SK-N-MC (cell line): Measurements from ENCODE around the gene CARD9.

Source experiments
- DNase-seq: peaks from one replicate; pipeline ENCODE4 v3.0.0-alpha.2; 2011; ENCODE audit warnings: low read depth, low spot score
- H3K27ac ChIP-seq: fragments of 200-600 bp; sonication (generic); 2 replicates; pipeline ENCODE4 v1.5.1; 2016; ENCODE audit warnings: mixed run types
- H3K36me3 ChIP-seq: fragments of 200-600 bp; sonication (generic); 2 replicates; pipeline ENCODE4 v1.6.1; 2017; ENCODE audit warnings: antibody characterized with exemption, low read length, mixed read lengths; ENCODE audit not compliant: insufficient read depth
- H3K4me3 ChIP-seq: fragments of 200-600 bp; sonication (generic); 2 replicates; pipeline ENCODE4 v1.5.1; 2016
- H3K9ac ChIP-seq: fragments of 200-600 bp; sonication (generic); 2 replicates; pipeline ENCODE4 v1.8.0; 2017; ENCODE audit warnings: mixed run types, mixed read lengths; ENCODE audit not compliant: insufficient read length
- H3K9me3 ChIP-seq: fragments of 200-600 bp; sonication (generic); 2 replicates; pipeline ENCODE4 v1.6.1; 2017; ENCODE audit warnings: low read depth, mild to moderate bottlenecking, antibody characterized with exemption, low read length, moderate library complexity, mixed read lengths
- EZH2 ChIP-seq: fragments of 200-600 bp; sonication (generic); IDR thresholded peaks from one replicate; pipeline ENCODE4 v1.6.1; 2017; ENCODE audit warnings: antibody characterized with exemption
- FOXP2 ChIP-seq: optimal IDR thresholded peaks from 2 replicates; pipeline ENCODE3; 2011; ENCODE audit warnings: mild to moderate bottlenecking, moderate library complexity; ENCODE audit not compliant: insufficient read depth; ENCODE audit errors: extremely low read length, control extremely low read depth
- POLR2AphosphoS5 ChIP-seq: IDR thresholded peaks from 2 replicates; pipeline ENCODE4 v1.6.1; 2012; ENCODE audit warnings: mild to moderate bottlenecking, low read depth, low read length, borderline replicate concordance

Gene CARD9

DNA sequence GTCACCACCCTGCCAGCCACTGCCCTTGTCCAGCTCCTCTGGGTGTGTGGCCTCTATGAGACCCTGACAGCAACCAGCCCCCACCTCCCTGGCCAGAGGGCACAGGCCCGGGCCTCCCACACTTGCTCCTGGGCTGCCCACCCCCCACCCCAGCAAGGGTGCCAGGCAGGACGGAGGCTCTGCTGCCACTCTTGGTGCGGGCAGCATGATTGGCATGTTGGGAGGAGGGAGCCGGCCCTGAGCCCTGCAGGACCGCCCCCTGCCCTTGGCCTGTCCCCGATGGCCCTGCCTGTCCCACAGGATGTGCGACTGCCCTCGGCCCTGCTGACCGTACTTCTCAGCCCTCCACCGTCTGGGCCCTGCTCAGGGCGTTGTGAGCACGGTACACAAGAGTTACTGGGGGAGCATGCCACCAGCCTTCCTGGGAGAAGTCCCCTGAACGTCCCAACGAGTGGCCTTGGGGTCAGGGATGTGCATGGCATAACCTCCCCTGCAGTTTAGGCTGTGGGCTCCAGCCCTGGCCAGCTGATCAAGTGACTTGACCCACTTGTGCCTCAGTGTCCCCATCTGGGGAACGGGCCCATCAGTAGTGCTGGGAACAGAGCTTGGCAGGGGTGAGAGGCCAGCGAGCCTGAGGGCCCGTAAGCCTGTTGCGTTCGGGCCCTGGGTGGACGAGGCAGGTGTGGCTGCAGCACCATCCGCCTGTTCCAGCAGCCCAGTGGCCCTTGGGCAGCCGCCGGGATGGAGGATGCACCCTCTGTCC is 30.2 kb downstream of the CARD9 start:
- peak overlapping the region; percentile 56; the same call in 1 of the 2 replicates for H3K27ac ChIP-seq

GRCh38 chr9:136342181-136343120 is 31.0 kb downstream of the CARD9 start:
- Histone ChIP-seq H3K4me3 (peak overlapping the region; percentile 44), H3K9ac (no peak overlapping the region)

More for the DNA sequence above, 30.2 kb downstream of the CARD9 start:
- no peaks in the 10 kb centered on the region for H3K9me3 ChIP-seq
- H3K36me3 ChIP-seq, result peaks cover 2% of the 10 kb centered on the region; the same call in 1 of the 2 replicates
- H3K9ac ChIP-seq, result no peak overlapping the region
- no peak for DNase-seq
- no peak for TF ChIP-seq EZH2
- no peak for TF ChIP-seq FOXP2
- TF ChIP-seq POLR2AphosphoS5, result no peak
- H3K4me3 ChIP-seq, result peak overlapping the region; percentile 44

DNA sequence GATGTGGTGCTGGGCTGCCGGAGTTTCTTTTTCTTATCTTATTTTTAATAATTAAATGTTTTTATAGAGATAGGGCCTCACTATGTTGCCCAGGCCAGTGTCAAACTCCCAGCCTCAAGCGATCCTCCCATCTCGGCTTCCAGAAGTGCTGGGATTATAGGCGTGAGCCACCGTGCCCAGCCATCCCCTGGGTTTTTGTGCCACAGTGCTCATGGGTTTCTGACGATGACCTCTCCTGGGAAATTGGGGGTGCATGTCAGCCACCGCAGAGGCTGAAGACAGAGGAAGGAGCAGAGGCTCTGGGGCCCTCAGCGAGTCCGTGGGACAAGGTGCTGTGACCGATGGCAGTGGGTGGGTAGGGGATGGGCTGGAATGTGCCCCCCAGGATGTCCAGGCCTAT is 31.7 kb downstream of the CARD9 start:
- DNase-seq, result no peak
- Histone ChIP-seq H3K4me3 (no peak overlapping the region), H3K9me3 (no peaks in the 10 kb centered on the region), H3K9ac (no peak overlapping the region), H3K27ac (no peak overlapping the region), H3K36me3 (peaks cover 6% of the 10 kb centered on the region; the same call in 1 of the 2 replicates)
- TF ChIP-seq POLR2AphosphoS5, result 0 out of 2 replicates have a peak, but pooled peaks have one; percentile 18
- TF ChIP-seq EZH2, result no peak
- no peak for TF ChIP-seq FOXP2

More at GRCh38 chr9:136342181-136343120, 31.0 kb downstream of the CARD9 start:
- no peaks in the 10 kb centered on the region for H3K9me3 ChIP-seq
- TF ChIP-seq POLR2AphosphoS5 (no peak; the same call in 1 of the 2 replicates), EZH2 (no peak), FOXP2 (no peak)
- H3K27ac ChIP-seq, result peak overlapping the region; percentile 56; the same call in 1 of the 2 replicates
- no peak for DNase-seq
- peaks cover 5% of the 10 kb centered on the region; the same call in 1 of the 2 replicates for H3K36me3 ChIP-seq

DNA sequence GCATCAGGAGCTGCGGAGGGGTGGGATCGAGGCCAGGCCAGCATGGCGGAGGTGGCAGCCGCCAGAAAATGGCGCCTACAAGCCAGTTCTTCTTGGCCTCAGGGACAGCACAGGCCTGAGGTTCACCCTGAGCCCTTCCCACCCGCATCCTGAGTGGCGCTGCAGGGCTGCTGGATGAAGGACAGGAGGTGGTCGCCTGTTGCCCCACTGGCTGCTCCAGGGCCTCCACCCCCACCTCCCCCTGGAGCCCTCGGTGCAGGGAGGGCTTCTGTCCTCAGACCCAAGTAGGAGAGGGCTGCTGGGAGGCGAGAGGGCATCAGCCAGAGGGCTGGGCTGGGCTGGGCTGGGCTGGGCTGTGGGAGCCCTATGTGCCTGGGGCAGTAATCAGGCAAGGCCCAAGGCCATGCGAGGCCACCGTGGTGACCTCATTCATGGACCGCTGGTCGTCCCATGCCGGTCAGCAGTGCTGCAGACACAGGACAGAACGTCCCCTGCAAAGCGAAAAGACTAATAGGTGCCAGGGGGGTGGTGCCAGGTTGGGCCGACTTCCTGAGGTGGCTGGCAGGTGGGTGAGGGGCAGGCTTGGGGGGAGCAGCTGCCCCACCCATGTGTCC is 32.3 kb downstream of the CARD9 start:
- TF ChIP-seq FOXP2 (no peak), POLR2AphosphoS5 (no peak), EZH2 (no peak)
- Histone ChIP-seq H3K27ac (no peak overlapping the region), H3K36me3 (peaks cover 6% of the 10 kb centered on the region; the same call in 1 of the 2 replicates), H3K4me3 (no peak overlapping the region), H3K9me3 (no peaks in the 10 kb centered on the region), H3K9ac (no peak overlapping the region)
- no peak for DNase-seq

DNA sequence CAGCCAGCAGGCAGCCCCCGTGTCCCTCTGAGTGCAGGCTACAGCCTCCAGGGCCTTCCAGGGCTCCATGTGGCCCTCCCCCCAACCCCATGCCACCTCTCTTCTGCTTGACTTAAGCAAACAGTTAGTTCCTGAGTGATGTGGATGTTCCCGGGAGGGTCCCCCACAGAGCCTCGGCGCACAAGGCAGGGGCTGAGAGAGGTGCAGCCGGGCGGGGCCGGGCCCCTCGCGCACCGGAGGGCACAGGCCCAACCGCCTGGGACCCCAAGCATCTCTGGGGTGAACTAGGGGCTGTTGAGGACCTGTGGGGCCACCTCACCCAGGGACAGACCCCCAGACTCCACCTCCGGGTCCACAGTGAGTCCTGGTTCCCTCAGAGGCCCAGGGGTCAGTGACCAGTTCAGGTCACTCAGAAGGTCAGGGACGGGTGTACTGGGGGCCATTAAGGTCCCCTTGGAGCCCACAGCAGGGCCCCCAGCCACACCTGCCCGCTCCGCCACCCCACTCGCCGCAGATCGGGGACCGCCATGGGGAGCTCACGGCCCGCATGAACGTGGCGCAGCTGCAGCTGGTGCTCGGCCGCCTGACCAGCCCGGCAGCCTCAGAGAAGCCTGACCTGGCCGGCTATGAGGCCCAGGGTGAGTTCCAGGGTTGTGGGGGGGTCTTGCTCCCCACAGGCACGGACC is 33.0 kb downstream of the CARD9 start:
- Histone ChIP-seq H3K9me3 (no peaks in the 10 kb centered on the region), H3K4me3 (no peak overlapping the region), H3K9ac (no peak overlapping the region), H3K36me3 (peaks cover 6% of the 10 kb centered on the region; the same call in 1 of the 2 replicates), H3K27ac (no peak overlapping the region)
- no peak for TF ChIP-seq POLR2AphosphoS5
- TF ChIP-seq FOXP2, result no peak
- no peak for TF ChIP-seq EZH2
- DNase-seq, result no peak

DNA sequence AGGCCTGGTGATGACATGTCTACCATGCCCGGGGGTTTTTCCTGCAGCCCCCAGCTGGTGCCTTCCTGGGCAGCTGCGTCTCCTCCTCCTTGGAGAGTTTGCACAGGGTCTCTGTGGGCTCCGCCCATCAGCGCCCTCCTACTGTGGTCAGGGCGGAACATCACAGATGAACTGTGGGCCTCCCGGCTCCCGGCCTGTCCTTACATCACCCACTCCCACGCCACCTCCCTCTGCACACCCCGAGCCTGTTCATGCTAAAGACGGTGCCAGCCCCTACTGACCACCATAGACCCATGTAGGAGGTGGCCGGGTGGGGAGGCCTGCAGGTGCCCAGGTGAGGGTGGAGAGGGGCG is 33.5 kb downstream of the CARD9 start:
- peaks cover 6% of the 10 kb centered on the region; the same call in 1 of the 2 replicates for H3K36me3 ChIP-seq
- no peak overlapping the region for H3K9ac ChIP-seq
- no peaks in the 10 kb centered on the region for H3K9me3 ChIP-seq
- H3K27ac ChIP-seq, result no peak overlapping the region
- TF ChIP-seq FOXP2 (no peak), POLR2AphosphoS5 (no peak), EZH2 (no peak)
- H3K4me3 ChIP-seq, result no peak overlapping the region
- no peak for DNase-seq

DNA sequence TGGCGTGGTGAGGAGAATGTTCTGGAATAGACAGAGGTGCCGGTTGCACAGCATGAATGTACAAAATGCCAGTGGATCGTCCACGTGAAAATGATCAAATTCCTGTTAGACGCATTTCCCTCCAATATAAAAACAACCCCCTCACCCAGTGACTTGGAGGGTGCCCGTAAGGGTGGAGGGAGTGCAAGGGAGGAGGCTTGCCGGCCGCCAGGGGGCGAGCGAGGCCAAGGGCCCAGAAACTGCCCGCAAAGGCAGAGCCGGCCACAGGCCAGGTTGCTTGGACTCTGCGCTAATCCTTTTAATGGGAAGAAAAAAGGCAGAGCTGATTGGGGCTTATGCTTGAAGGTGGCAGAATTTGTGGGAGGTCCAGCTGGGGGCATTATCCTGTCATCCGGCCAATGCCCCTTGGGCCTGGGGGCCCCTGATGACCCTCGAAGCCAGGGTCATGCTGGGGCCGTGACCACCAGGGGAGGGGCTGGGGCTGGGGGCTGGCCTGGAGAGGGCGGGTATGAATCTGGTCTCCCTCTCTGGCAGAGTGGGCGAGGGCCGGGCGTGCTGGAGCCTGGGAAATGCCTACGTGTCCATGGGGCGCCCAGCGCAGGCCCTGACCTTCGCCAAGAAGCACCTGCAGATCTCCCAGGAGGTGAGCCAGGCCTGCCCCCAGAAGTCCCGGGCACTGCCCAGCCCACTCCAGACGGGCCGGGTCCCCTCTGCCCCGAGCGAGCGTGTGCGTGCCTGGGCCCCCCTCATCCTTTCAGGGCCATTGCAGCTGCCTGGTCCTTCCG is 34.1 kb downstream of the CARD9 start:
- H3K4me3 ChIP-seq, result no peak overlapping the region
- H3K36me3 ChIP-seq, result peaks cover 6% of the 10 kb centered on the region; the same call in 1 of the 2 replicates
- no peaks in the 10 kb centered on the region for H3K9me3 ChIP-seq
- no peak overlapping the region for H3K27ac ChIP-seq
- TF ChIP-seq POLR2AphosphoS5 (no peak), EZH2 (no peak), FOXP2 (no peak)
- H3K9ac ChIP-seq, result no peak overlapping the region
- DNase-seq, result no peak
